C4-2B (cell line): ENCODE results near the gene DPYSL4.

Experiments used
- H3K27ac ChIP-seq: fragments of 450-650 bp; 2 replicates; pipeline ENCODE4 v1.5.1; 2017
- ZFX ChIP-seq: fragments of 450-650 bp; IDR thresholded peaks from 2 replicates; pipeline ENCODE4 v1.6.1; 2017
- TF ChIP-seq, protein P1 (sequence below): fragments of 450-650 bp; conservative IDR thresholded peaks from 2 replicates; pipeline ENCODE4 v1.5.1; 2017; ENCODE audit warnings: mild to moderate bottlenecking

Gene DPYSL4

DNA sequence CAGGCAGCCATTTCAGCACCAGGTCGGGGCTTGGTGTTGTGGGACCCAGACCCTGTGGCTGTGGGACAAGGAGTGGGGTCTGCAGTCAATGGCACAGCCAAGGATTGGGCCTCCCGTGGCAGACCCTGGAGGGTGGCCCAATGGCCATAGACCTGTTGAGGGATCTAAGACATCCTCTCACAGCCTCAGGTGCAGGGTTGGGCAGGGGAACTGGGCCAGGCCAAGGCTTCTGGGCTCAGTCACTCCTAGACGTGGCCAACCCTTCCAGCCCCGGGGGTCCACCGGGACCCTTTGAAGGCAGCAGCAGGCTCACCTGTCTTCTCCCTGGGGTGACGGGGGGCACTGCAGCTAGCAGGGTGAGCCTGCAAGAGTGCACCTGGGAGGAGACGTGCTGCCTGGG is 45.7 kb upstream of the DPYSL4 start:
- TF ChIP-seq ZFX: no peak
- TF ChIP-seq, protein P1, sequence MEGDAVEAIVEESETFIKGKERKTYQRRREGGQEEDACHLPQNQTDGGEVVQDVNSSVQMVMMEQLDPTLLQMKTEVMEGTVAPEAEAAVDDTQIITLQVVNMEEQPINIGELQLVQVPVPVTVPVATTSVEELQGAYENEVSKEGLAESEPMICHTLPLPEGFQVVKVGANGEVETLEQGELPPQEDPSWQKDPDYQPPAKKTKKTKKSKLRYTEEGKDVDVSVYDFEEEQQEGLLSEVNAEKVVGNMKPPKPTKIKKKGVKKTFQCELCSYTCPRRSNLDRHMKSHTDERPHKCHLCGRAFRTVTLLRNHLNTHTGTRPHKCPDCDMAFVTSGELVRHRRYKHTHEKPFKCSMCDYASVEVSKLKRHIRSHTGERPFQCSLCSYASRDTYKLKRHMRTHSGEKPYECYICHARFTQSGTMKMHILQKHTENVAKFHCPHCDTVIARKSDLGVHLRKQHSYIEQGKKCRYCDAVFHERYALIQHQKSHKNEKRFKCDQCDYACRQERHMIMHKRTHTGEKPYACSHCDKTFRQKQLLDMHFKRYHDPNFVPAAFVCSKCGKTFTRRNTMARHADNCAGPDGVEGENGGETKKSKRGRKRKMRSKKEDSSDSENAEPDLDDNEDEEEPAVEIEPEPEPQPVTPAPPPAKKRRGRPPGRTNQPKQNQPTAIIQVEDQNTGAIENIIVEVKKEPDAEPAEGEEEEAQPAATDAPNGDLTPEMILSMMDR: no peak
- no peak overlapping the region for H3K27ac ChIP-seq

DNA sequence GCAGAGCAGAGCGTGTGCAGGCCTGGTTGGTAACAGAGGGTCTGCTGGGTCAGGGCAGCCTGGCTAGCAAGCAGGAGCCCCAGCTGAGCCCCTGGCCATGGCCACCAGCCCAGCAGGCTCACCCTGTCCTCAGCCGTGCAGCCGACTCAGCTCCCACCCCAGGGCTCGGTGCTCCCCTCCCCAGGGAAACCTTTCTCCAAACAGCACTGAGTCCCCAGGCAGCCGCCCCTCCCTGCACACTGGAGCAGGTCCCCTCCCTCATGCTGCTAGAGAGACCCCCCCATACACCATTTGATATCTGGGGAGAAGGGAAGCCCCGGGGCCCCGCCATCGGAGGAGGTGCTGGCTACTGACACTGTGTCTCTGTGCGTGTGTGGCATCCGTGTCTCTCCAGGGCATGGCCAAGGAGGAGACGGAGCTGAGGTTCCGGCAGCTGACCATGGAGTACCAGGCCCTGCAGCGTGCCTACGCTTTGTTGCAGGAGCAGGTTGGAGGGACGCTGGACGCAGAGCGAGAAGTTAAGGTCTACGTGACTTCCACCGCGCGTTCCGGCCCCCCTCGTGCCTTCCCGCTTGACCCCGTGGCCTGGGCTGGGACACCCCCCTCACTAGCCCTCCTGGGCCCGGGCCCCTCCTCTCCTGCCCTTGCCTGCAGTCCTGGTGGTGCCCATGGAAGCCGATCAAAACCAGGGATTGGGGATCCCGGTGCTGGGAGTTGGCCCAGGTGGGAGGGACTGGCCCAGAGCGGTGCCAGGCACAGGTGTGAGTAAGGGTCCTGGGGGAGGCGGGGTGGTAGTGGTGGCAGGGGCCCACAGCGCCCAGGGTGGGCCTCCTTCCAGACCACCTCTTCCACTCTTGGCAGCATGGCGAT is 45.0 kb upstream of the DPYSL4 start:
- no peak overlapping the region for H3K27ac ChIP-seq
- TF ChIP-seq, protein P1: no peak
- TF ChIP-seq ZFX: no peak

DNA sequence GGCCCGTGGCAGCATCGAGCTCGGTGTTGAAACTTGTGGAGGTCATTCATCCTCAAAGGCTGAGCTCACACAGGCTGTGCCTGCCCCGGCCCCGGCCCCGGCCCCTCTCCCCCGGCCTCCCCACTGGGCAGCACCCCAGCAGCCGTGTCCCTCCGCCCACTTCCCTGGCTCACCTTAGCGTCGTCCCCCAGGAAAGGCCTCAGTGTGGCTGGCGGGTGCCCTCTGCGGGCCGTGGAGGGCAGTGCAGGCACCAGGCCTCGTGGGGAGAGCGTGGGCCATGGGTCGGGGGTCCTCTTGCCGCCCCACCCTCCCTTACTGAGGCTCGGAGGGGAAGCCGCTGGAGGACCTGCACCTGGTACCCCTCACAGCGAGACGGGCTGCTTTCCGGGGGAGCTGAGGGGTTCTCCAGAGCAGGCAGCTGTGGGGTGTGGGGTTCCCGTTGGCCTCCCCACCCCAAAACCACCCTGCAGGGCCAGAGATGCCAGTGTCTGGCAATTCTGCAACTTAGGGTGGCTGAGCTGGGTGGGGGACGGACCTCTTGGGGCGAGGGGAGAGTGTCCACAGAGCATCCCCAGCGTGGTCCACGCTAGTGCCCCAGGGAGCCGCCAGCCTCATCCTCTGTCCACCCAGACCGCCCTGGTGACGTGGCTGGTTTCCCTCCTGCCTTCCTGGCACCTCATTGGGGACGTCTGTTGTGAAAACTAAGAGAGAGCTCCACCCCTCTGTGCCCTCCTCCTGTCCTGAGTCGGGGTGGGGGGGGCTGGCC is 44.2 kb upstream of the DPYSL4 start:
- no peak overlapping the region for H3K27ac ChIP-seq
- TF ChIP-seq, protein P1: peak; percentile 98
- no peak for TF ChIP-seq ZFX

DNA sequence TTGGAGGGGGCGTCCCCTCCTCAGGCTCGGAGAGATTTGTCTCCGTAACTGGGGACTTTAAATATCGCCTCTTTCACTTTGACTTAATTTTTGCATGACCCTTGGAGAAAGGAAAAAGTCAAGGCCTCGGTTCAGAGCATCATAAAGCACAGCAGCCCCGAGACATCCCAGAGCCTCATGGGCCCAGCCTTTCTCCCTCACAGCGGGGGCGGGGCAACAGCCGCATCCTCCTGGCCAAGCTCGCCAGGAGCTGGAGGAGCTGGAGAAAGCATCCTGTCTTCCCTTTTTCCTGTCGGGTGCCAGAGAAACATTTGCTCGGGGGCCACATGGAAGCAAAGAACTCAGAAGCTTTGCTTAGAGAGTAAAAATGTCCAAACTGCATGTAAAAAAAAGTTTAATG is 43.6 kb upstream of the DPYSL4 start:
- TF ChIP-seq ZFX: no peak
- TF ChIP-seq, protein P1: no peak
- no peak overlapping the region for H3K27ac ChIP-seq

DNA sequence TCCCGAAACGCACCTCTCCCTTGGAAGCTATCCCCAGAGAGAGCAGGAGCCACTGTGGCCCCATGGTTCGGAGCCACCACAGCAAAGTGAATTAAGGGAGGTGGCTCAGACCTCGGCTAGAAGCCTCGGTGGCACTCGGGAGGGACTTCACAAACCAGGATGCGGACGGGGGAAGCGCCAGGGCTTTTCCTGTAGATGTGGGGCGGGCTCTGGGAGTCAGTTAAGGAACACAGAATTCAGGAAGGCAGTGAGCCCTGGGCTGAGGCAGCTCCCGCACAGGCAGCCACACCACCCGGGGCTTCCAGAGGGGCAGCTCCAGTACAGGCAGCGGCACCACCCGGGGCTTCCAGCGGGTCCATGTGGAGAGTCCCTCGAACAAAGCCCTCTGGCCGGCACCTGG is 42.7 kb upstream of the DPYSL4 start:
- TF ChIP-seq, protein P1: no peak
- TF ChIP-seq ZFX: no peak
- no peak overlapping the region for H3K27ac ChIP-seq

DNA sequence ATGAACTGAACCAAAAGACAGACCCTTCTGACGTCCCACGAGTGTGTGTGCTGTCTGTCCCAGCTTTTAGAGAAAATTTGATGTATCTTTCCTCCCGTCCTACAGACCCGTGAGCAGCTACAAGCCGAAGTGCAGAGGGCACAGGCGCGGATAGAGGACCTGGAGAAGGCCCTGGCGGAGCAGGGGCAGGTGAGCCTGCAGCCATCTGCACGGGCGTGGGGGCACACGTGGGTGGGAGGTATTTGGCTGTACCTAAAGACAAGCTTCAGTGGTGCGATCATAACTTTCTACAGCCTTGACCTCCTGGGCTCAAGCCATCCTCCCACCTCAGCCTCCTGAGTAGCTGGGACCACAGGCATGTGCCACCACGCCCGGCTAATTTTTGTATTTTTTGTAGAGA is 41.7 kb upstream of the DPYSL4 start:
- TF ChIP-seq, protein P1: no peak
- TF ChIP-seq ZFX: no peak

More for the DNA sequence above, 41.7 kb upstream of the DPYSL4 start:
- H3K27ac ChIP-seq: no peak overlapping the region
